Transverse colon (tissue), 4 donors: ENCODE results near the gene SLC22A14.

Experiments
- EP300 ChIP-seq: sonication (generic); formaldehyde crosslinking; IDR thresholded peaks from one replicate; pipeline ENCODE4 v1.6.1; 2017; ENCODE audit warnings: antibody characterized with exemption, low read depth
- POLR2AphosphoS5 ChIP-seq, 3 donors: sonication (generic); formaldehyde crosslinking; IDR thresholded peaks; one replicate each; pipeline ENCODE4 v1.6.1; 2016; ENCODE audit warnings: antibody characterized with exemption in 3 of 3
- TF ChIP-seq, protein P1 (sequence below), 5 experiments: fragments of 200-600 bp in 3 of 5; fragments of 450-650 bp in 2 of 5; sonication (generic) in 3 of 5; IDR thresholded peaks; 1 replicate in 2 of 5; 2 replicates in 3 of 5; pipeline ENCODE4 v1.5.1; 2016 to 2017; ENCODE audit warnings: antibody characterized with exemption in 5 of 5, inconsistent platforms in 3 of 5, mild to moderate bottlenecking in 2 of 5, moderate library complexity in 1 of 5

DNA sequence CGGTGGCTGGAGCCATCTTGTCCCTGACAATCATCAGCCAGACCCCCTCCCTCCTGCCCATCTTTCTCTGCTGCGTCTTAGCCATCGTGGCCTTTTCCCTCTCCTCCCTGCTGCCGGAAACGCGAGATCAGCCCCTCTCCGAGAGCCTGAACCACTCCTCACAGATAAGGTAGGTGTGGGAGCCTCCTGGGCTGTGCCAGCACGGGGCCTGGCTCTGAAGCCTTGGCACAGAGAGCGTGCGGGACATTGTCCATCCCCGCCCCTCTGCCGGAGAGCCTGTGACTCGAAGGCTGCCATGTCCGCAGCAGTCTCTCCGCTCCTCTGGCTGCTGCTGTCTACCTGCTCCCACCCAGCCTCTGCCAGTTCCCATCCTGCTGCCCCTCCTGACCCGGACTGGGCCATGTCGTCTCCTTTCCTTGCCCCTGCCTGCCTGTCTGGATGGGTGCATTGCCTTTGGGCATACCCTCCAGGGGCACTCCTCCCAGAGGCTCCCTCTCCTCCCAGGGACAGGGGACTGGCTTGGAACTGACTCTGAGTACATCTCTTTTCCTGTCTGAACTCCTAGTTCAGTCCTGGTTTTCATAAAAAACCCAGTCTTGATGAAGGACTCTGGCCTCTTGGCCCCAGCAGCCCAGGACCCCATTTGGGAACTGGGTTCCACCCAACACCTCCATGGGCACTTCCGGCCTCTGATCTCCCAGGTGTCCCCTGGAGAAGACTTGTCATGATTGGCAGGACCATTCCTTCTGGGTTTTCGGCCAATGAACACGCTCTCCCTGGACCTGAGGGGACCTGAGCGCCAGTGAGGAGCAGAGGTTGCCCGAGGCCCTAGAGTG, 34.5 kb downstream of the SLC22A14 start:
- TF ChIP-seq EP300 (no peak), POLR2AphosphoS5 (IDR thresholded peaks at IDR 0.05) (no peak)
- TF ChIP-seq, protein P1, sequence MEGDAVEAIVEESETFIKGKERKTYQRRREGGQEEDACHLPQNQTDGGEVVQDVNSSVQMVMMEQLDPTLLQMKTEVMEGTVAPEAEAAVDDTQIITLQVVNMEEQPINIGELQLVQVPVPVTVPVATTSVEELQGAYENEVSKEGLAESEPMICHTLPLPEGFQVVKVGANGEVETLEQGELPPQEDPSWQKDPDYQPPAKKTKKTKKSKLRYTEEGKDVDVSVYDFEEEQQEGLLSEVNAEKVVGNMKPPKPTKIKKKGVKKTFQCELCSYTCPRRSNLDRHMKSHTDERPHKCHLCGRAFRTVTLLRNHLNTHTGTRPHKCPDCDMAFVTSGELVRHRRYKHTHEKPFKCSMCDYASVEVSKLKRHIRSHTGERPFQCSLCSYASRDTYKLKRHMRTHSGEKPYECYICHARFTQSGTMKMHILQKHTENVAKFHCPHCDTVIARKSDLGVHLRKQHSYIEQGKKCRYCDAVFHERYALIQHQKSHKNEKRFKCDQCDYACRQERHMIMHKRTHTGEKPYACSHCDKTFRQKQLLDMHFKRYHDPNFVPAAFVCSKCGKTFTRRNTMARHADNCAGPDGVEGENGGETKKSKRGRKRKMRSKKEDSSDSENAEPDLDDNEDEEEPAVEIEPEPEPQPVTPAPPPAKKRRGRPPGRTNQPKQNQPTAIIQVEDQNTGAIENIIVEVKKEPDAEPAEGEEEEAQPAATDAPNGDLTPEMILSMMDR (IDR thresholded peaks at IDR 0.05): no peak
